Neutrophil (primary cell): Measurements from ENCODE around the gene BST1.
"Not testable (repeated sequence)": the region's sequence is repeated elsewhere in the genome, so short reads cannot be mapped to it uniquely, and the experiment has no call there.

Experiments used
- H3K27ac ChIP-seq: fragments of 200-600 bp; sonication (generic); 2 replicates; pipeline ENCODE4 v1.5.1; 2016; ENCODE audit warnings: mild to moderate bottlenecking, moderate library complexity
- H3K27me3 ChIP-seq: fragments of 200-600 bp; sonication (generic); 2 replicates; pipeline ENCODE4 v1.6.0; 2016; ENCODE audit warnings: mild to moderate bottlenecking
- H3K36me3 ChIP-seq: fragments of 200-600 bp; sonication (generic); 2 replicates; pipeline ENCODE4 v1.5.1; 2017
- H3K4me1 ChIP-seq, 2 experiments: fragments of 200-600 bp in 1 of 2; sonication (generic) in 1 of 2; 1 replicate in 1 of 2; 2 replicates in 1 of 2; pipeline versions ENCODE4 v1.5.1 to v1.6.1; 2013 to 2016; ENCODE audit warnings: low read depth in 1 of 2, low read length in 1 of 2, mild to moderate bottlenecking in 1 of 2, moderate library complexity in 1 of 2; ENCODE audit not compliant: control insufficient read depth in 1 of 2, insufficient read depth in 1 of 2
- H3K4me3 ChIP-seq, 2 experiments: fragments of 200-600 bp in 1 of 2; sonication (generic) in 1 of 2; 1 replicate in 1 of 2; 2 replicates in 1 of 2; pipeline ENCODE4 v1.5.1; 2013 to 2016; ENCODE audit warnings: low read depth in 1 of 2, low read length in 1 of 2, mild to moderate bottlenecking in 1 of 2, moderate library complexity in 1 of 2
- H3K9me3 ChIP-seq: fragments of 200-600 bp; sonication (generic); 2 replicates; pipeline ENCODE4 v1.5.1; 2016
- CTCF ChIP-seq: fragments of 200-600 bp; sonication (generic); IDR thresholded peaks from 2 replicates; pipeline ENCODE4 v1.5.1; 2016; ENCODE audit warnings: antibody characterized with exemption

BST1 gene

GRCh38 chr4:15755321-15756155 is 52.7 kb downstream of the BST1 start:
- no peaks in the 10 kb centered on the region for H3K27me3 ChIP-seq

GRCh38 chr4:15756361-15756861 is 53.5 kb downstream of the BST1 start:
- peaks cover 62% of the 10 kb centered on the region for H3K36me3 ChIP-seq
- H3K27ac ChIP-seq, result peak overlapping the region; percentile 72
- peaks cover 24 to 31% of the 10 kb centered on the region in 2 experiments for H3K4me1 ChIP-seq
- H3K9me3 ChIP-seq, result no peaks in the 10 kb centered on the region
- H3K27me3 ChIP-seq, result no peaks in the 10 kb centered on the region
- TF ChIP-seq CTCF, result no peak
- H3K4me3 ChIP-seq, result no peak overlapping the region

More at GRCh38 chr4:15755321-15756155, 52.7 kb downstream of the BST1 start:
- no peak for TF ChIP-seq CTCF
- Histone ChIP-seq H3K4me1 (peaks cover 24 to 31% of the 10 kb centered on the region in 2 experiments), H3K27ac (peak overlapping the region; percentile 72), H3K36me3 (peaks cover 56% of the 10 kb centered on the region), H3K4me3 (no peak overlapping the region), H3K9me3 (no peaks in the 10 kb centered on the region)

GRCh38 chr4:15757054-15757453 is 54.2 kb downstream of the BST1 start:
- peak overlapping the region; percentile 72 for H3K27ac ChIP-seq

GRCh38 chr4:15758294-15758693 is 55.4 kb downstream of the BST1 start:
- Histone ChIP-seq H3K9me3 (no peaks in the 10 kb centered on the region), H3K4me3 (no peak overlapping the region), H3K36me3 (peaks cover 64% of the 10 kb centered on the region), H3K27ac (no peak overlapping the region), H3K27me3 (no peaks in the 10 kb centered on the region), H3K4me1 (peaks cover 24 to 31% of the 10 kb centered on the region in 2 experiments)
- TF ChIP-seq CTCF, result no peak

More at GRCh38 chr4:15757054-15757453, 54.2 kb downstream of the BST1 start:
- TF ChIP-seq CTCF, result no peak
- Histone ChIP-seq H3K4me3 (no peak overlapping the region), H3K27me3 (no peaks in the 10 kb centered on the region), H3K4me1 (peaks cover 24 to 31% of the 10 kb centered on the region in 2 experiments), H3K36me3 (peaks cover 68% of the 10 kb centered on the region), H3K9me3 (no peaks in the 10 kb centered on the region)

GRCh38 chr4:15762460-15762859 is 59.6 kb downstream of the BST1 start:
- H3K27ac ChIP-seq, H3K4me3 ChIP-seq, H3K9me3 ChIP-seq, H3K27me3 ChIP-seq, H3K4me1 ChIP-seq: not testable (repeated sequence)
- H3K36me3 ChIP-seq, result peaks cover 55% of the 10 kb centered on the region

- Histone ChIP-seq H3K9me3 (no peaks in the 10 kb centered on the region), H3K27me3 (no peaks in the 10 kb centered on the region), H3K27ac (peak overlapping the region; percentile 44), H3K4me1 (peaks cover 0 to 5% of the 10 kb centered on the region in 2 experiments), H3K4me3 (no peak overlapping the region), H3K36me3 (peaks cover 26% of the 10 kb centered on the region)
- TF ChIP-seq CTCF, result no peak
Observed at GRCh38 chr4:15765391-15765790, 62.5 kb downstream of the BST1 start.
